GM12878 (cell line): ENCODE data around the gene TMEM209. TPM values are rescaled to one million over a fixed set of nuclear protein-coding genes. Genes with fewer than 3 reads are reported as not detected.

Experiments
- ATAC-seq: fragments of 200-7000 bp; cut with Tn5 transposase; 3 replicates; pipeline ENCODE4 v1.9.1; 2020; ENCODE audit warnings: mild to moderate bottlenecking, moderate library complexity
- BruUV-seq: library from RNA; stranded (reverse); fragments of 400-500 nt; replicated peaks from 2 replicates; lab custom pipeline; 2021; lab: Mats Ljungman, UMichigan
- CTCF ChIA-PET: fragments of 300-600 bp; sonication (Branson Sonifier 250); formaldehyde crosslinking; extraction: SDS; loops from one replicate; lab custom pipeline; 2021; ENCODE audit warnings: inconsistent platforms; lab: Yijun Ruan, JAX
- POLR2A ChIA-PET: fragments of 350-600 bp; formaldehyde crosslinking; extraction: SDS; loops from one replicate; lab custom pipeline; 2021; ENCODE audit warnings: inconsistent platforms; lab: Charles Lee
- RAD21 ChIA-PET: fragments of 300-600 bp; sonication (Branson Sonifier 250); formaldehyde crosslinking; loops from one replicate; lab custom pipeline; 2023; ENCODE audit warnings: antibody characterized with exemption; ENCODE audit not compliant: unreplicated experiment; lab: Charles Lee
- SMC1A ChIA-PET: fragments of 300-600 bp; sonication (Branson Sonifier 250); formaldehyde crosslinking; loops from one replicate; lab custom pipeline; 2023; ENCODE audit not compliant: unreplicated experiment, uncharacterized antibody; lab: Charles Lee
- DNase-seq: peaks from one replicate; pipeline ENCODE4 v3.0.0-alpha.2; 2011; ENCODE audit warnings: low read depth, low spot score
- FAIRE-seq: peaks from 3 replicates; lab custom pipeline; 2011; peaks lifted over from hg19 to GRCh38; lab: Jason Lieb, UNC
- H2AFZ ChIP-seq: 2 replicates; pipeline ENCODE4 v1.6.0; 2011; ENCODE audit warnings: low read depth, low read length, control low read depth; ENCODE audit not compliant: control insufficient read depth
- H3K27ac ChIP-seq: 2 replicates; pipeline ENCODE4 v1.5.1; 2011; ENCODE audit warnings: control low read depth; ENCODE audit not compliant: control insufficient read depth, insufficient read depth
- H3K27me3 ChIP-seq, 2 experiments: replicated peaks in 1 of 2; 2 replicates each; pipeline versions ENCODE4 v1.6.0 to v1.6.1; 2011; ENCODE audit warnings: low read length in 1 of 2; ENCODE audit not compliant: control insufficient read depth in 2 of 2, insufficient read depth in 2 of 2
- H3K36me3 ChIP-seq, 2 experiments: 2 replicates each; pipeline ENCODE4 v1.5.1; 2011; ENCODE audit warnings: low read length in 1 of 2; ENCODE audit not compliant: control insufficient read depth in 2 of 2, insufficient read depth in 2 of 2
- H3K4me1 ChIP-seq: 2 replicates; pipeline ENCODE4 v1.6.1; 2011; ENCODE audit warnings: mild to moderate bottlenecking, low read length, moderate library complexity, mixed read lengths; ENCODE audit not compliant: control insufficient read depth, insufficient read depth
- H3K4me2 ChIP-seq: 2 replicates; pipeline ENCODE4 v1.6.0; 2011; ENCODE audit warnings: control low read depth; ENCODE audit not compliant: control insufficient read depth, insufficient read depth
- H3K4me3 ChIP-seq: fragments of 200-600 bp; sonication (generic); 2 replicates; pipeline ENCODE4 v1.5.1; 2016
- H3K79me2 ChIP-seq: 2 replicates; pipeline ENCODE4 v1.6.0; 2011; ENCODE audit warnings: low read length; ENCODE audit not compliant: control insufficient read depth, insufficient read depth
- H3K9ac ChIP-seq: 2 replicates; pipeline ENCODE4 v1.8.0; 2011; ENCODE audit warnings: low read length, control low read depth, mixed read lengths; ENCODE audit not compliant: control insufficient read depth, insufficient read depth
- H3K9me3 ChIP-seq: replicated peaks from 3 replicates; pipeline ENCODE4 v1.5.1; 2011; ENCODE audit warnings: mild to moderate bottlenecking, low read length; ENCODE audit not compliant: control insufficient read depth, insufficient read depth
- H4K20me1 ChIP-seq: 2 replicates; pipeline ENCODE4 v1.6.0; 2011; ENCODE audit not compliant: control insufficient read depth, insufficient read depth
- BACH1 ChIP-seq: fragments of 450-650 bp; IDR thresholded peaks from 2 replicates; pipeline ENCODE4 v1.6.1; 2017; ENCODE audit warnings: mild to moderate bottlenecking, borderline replicate concordance
- BHLHE40 ChIP-seq, 2 experiments: fragments of 450-650 bp in 1 of 2; IDR thresholded peaks; 2 replicates each; pipeline ENCODE4 v1.6.1; 2011 to 2017; ENCODE audit warnings: low read depth in 2 of 2, borderline replicate concordance in 1 of 2, improper control_type of control experiment in 1 of 2, low read length in 1 of 2, mild to moderate bottlenecking in 1 of 2
- BMI1 ChIP-seq: fragments of 450-650 bp; IDR thresholded peaks from 2 replicates; pipeline ENCODE4 v1.6.1; 2016; ENCODE audit warnings: mild to moderate bottlenecking, moderate library complexity, borderline replicate concordance
- CBFB ChIP-seq: IDR thresholded peaks from 2 replicates; pipeline ENCODE4 v1.6.1; 2016; ENCODE audit warnings: antibody characterized with exemption, low read depth
- CBX5 ChIP-seq: sonication (generic); IDR thresholded peaks from 2 replicates; pipeline ENCODE4 v1.6.1; 2016; ENCODE audit warnings: low read depth, moderate library complexity, mild to moderate bottlenecking, inconsistent platforms
- CREM ChIP-seq: IDR thresholded peaks from 2 replicates; pipeline ENCODE4 v1.6.1; 2014; ENCODE audit warnings: antibody characterized with exemption, low read depth
- E4F1 ChIP-seq: fragments of 450-650 bp; IDR thresholded peaks from 2 replicates; pipeline ENCODE4 v1.6.1; 2018; ENCODE audit warnings: borderline replicate concordance, mild to moderate bottlenecking; ENCODE audit not compliant: partially characterized antibody
- FOXM1 ChIP-seq: IDR thresholded peaks from 2 replicates; pipeline ENCODE4 v1.6.1; 2012; ENCODE audit warnings: low read depth, mild to moderate bottlenecking, inconsistent platforms, low read length, moderate library complexity
- MEF2A ChIP-seq: IDR thresholded peaks from 2 replicates; pipeline ENCODE4 v1.6.1; 2011; ENCODE audit warnings: low read depth, mild to moderate bottlenecking, low read length, moderate library complexity; ENCODE audit not compliant: insufficient read depth
- NBN ChIP-seq: fragments of 450-650 bp; IDR thresholded peaks from 2 replicates; pipeline ENCODE4 v1.6.1; 2016
- NFIC ChIP-seq: IDR thresholded peaks from 2 replicates; pipeline ENCODE4 v1.6.1; 2012; ENCODE audit warnings: low read depth, mild to moderate bottlenecking, inconsistent platforms, low read length, moderate library complexity
- NFXL1 ChIP-seq: fragments of 450-650 bp; IDR thresholded peaks from 2 replicates; pipeline ENCODE4 v1.6.1; 2017; ENCODE audit warnings: antibody characterized with exemption, mild to moderate bottlenecking, borderline replicate concordance
- NR2C2 ChIP-seq: IDR thresholded peaks from 2 replicates; pipeline ENCODE4 v1.6.1; 2011; ENCODE audit warnings: borderline replicate concordance, low read depth; ENCODE audit not compliant: control insufficient read depth, insufficient read length
- POLR2AphosphoS5 ChIP-seq: IDR thresholded peaks from 2 replicates; pipeline ENCODE4 v1.6.1; 2011; ENCODE audit warnings: mild to moderate bottlenecking, low read length, inconsistent platforms
- RUNX3 ChIP-seq: IDR thresholded peaks from 2 replicates; pipeline ENCODE4 v1.6.1; 2012; ENCODE audit warnings: low read length, inconsistent platforms
- SMAD5 ChIP-seq: IDR thresholded peaks from 2 replicates; pipeline ENCODE4 v1.6.1; 2016; ENCODE audit warnings: antibody characterized with exemption, low read depth
- SMARCA5 ChIP-seq: fragments of 450-650 bp; IDR thresholded peaks from 2 replicates; pipeline ENCODE4 v1.6.1; 2017; ENCODE audit warnings: mild to moderate bottlenecking
- SREBF2 ChIP-seq: IDR thresholded peaks from 2 replicates; pipeline ENCODE4 v1.6.1; 2012; ENCODE audit warnings: mild to moderate bottlenecking, low read length
- TCF12 ChIP-seq: IDR thresholded peaks from 2 replicates; pipeline ENCODE4 v1.6.1; 2011; ENCODE audit warnings: low read depth, mild to moderate bottlenecking, low read length
- TCF7 ChIP-seq: IDR thresholded peaks from 2 replicates; pipeline ENCODE4 v1.6.1; 2014; ENCODE audit warnings: antibody characterized with exemption, borderline replicate concordance
- YY1 ChIP-seq: IDR thresholded peaks from 2 replicates; pipeline ENCODE4 v1.6.1; 2011; ENCODE audit warnings: low read depth, mild to moderate bottlenecking, low read length
- ZSCAN29 ChIP-seq: fragments of 450-650 bp; IDR thresholded peaks from 2 replicates; pipeline ENCODE4 v1.6.1; 2017; ENCODE audit warnings: mild to moderate bottlenecking, moderate library complexity
- WGBS: methylation state at CpG from one replicate; pipeline ENCODE4 v1.1.6; 2016; ENCODE audit warnings: low lambda C conversion rate; ENCODE audit not compliant: insufficient replicate concordance, insufficient coverage; ENCODE audit errors: missing lambda C conversion rate; 5-methylcytosine and 5-hydroxymethylcytosine counted together
- in situ Hi-C: fragments of 300-500 bp; cut with MboI; formaldehyde crosslinking; loops from 9 replicates; pipeline ENCODE4 v1.14.3; 2018; ENCODE audit warnings: mixed read lengths
- intact Hi-C: fragments of 100-400 bp; cut with micrococcal nuclease; formaldehyde crosslinking; loops from one replicate; pipeline ENCODE4 v1.14.2; 2022; ENCODE audit not compliant: unreplicated experiment
- polyA plus RNA-seq, 11 experiments: library from polyadenylated mRNA; depleted of rRNA in 4 of 11; unstranded in 6 of 11; stranded (reverse) in 5 of 11; fragments of >200 nt; fragmentation: Nextera tagmentation in 4 of 11; fragmentation: Illumina TruSeq in 1 of 11; extraction: Ambion mirVana in 4 of 11; extraction: Trizol in 1 of 11; gene quantifications; 1 replicate in 1 of 11; 2 replicates in 10 of 11; pipeline versions ENCODE4 v1.2.1 to v1.2.3, GENCODE V29; 2011 to 2016; ENCODE audit warnings: inconsistent platforms in 2 of 11, missing spikeins in 2 of 11, low read depth in 1 of 11
- total RNA-seq, 4 experiments: library from RNA; depleted of rRNA in 3 of 4; stranded (reverse); fragments of >200 nt in 3 of 4; fragmentation: Illumina TruSeq in 1 of 4; extraction: Trizol in 1 of 4; gene quantifications; 2 replicates each; pipeline versions ENCODE4 v1.2.1 to v1.2.3, GENCODE V29; 2013 to 2021

Gene TMEM209
- total and polyA plus RNA-seq, 10 of the 15 experiments (the other 5 are each of a cell fraction or from before 2014, with no cell fraction given): 22.1 to 41.2 (median 35.1) TPM

GRCh38 chr7:130182990-130183389 is 22.2 kb downstream of the TMEM209 start:
- H3K9ac ChIP-seq: no peak overlapping the region
- WGBS: 2% methylated on average over 2 of the region's 2 CpGs
- BruUV-seq: no TSS peak
- ChIA-PET POLR2A (interaction anchor here (1.4 to 1.8 kb wide), 2 partner anchors 10 to 22 kb away, joined by 4 to 6 read pairs; partner anchors contain the start of gene TMEM209), CTCF (interaction anchor here (0.7 to 1.8 kb wide), 2 partner anchors 11 to 111 kb away, joined by 3 to 8 read pairs; no protein-coding TSS in a partner anchor), SMC1A (interaction anchor here (0.8 to 7.2 kb wide), 6 partner anchors 9 to 61 kb away, joined by 3 to 35 read pairs (median 4); partner anchors contain the start of gene TMEM209), RAD21 (interaction anchor here (0.9 to 1.2 kb wide), 2 partner anchors 12 to 22 kb away, joined by 3 to 4 read pairs; partner anchors contain the start of gene TMEM209)
- no peaks in the 10 kb centered on the region for H3K9me3 ChIP-seq
- no peaks in the 10 kb centered on the region; the same call in 1 of the 2 replicates for H3K79me2 ChIP-seq
- intact Hi-C loops: no loop called here
- no peak overlapping the region for H2AFZ ChIP-seq
- ATAC-seq: peak; percentile 71
- H3K36me3 ChIP-seq: peaks cover 2 to 18% of the 10 kb centered on the region in 2 experiments
- peaks cover 10% of the 10 kb centered on the region for H3K4me1 ChIP-seq
- DNase-seq: peak; percentile 5
- no peaks in the 10 kb centered on the region for H4K20me1 ChIP-seq
- peak overlapping the region; percentile 15; the same call in 1 of the 2 replicates for H3K4me2 ChIP-seq
- H3K27me3 ChIP-seq: no peaks in the 10 kb centered on the region
- in situ Hi-C loops: no loop called here
- no peak overlapping the region; the same call in 1 of the 2 replicates for H3K27ac ChIP-seq
- peak; percentile 93 for FAIRE-seq
- no peak overlapping the region for H3K4me3 ChIP-seq
- TF ChIP-seq BHLHE40 (IDR thresholded peaks at IDR 0.05; ENCODE audit: borderline replicate concordance in 1 of 2, low read depth in 2 of 2, low read length in 1 of 2) (no peak), TCF7 (0 out of 2 replicates have a peak, but pooled peaks have one; percentile 21), BACH1 (no peak), SREBF2 (no peak), NR2C2 (no peak), ZSCAN29 (no peak), BMI1 (no peak), TCF12 (0 out of 2 replicates have a peak, but pooled peaks have one; percentile 12), NBN (no peak), SMARCA5 (no peak), RUNX3 (peak; percentile 35; the same call in 1 of the 2 replicates), SMAD5 (no peak), E4F1 (no peak), POLR2AphosphoS5 (no peak), NFXL1 (no peak), CBFB (no peak), CREM (0 out of 2 replicates have a peak, but pooled peaks have one; percentile 16), CBX5 (no peak), YY1 (no peak), MEF2A (peak; percentile 50; the same call in 1 of the 2 replicates), NFIC (peak; percentile 39; the same call in 1 of the 2 replicates), FOXM1 (peak; percentile 48; the same call in 1 of the 2 replicates)
